ENCODE results near the gene JAK2.
A peak's percentile ranks its signal among the peaks of the same experiment; 100 is the strongest.

- TF ChIP-seq CTCF (optimal IDR thresholded peaks at IDR 0.05 in 1 of 3, IDR thresholded peaks at IDR 0.05 in 1 of 3, conservative IDR thresholded peaks at IDR 0.05 in 1 of 3; ENCODE audit: extremely low read depth in 1 of 3, insufficient read depth in 2 of 3, low read length in 3 of 3) (peak; percentile 15 to 74 (median 54)), EZH2 (IDR thresholded peaks at IDR 0.05; ENCODE audit: low read length) (no peak)
Measured at GRCh38 chr9:4984621-4985385, at the start of gene JAK2.

Data from keratinocyte (primary cell).